HAP-1 (cell line): ENCODE results near the gene RNGTT.

ENCODE experiments used
- DNase-seq, 2 experiments: peaks; one replicate each; pipeline ENCODE4 v3.0.0-alpha.2; 2016 to 2020; ENCODE audit warnings: low spot score in 2 of 2
- H3K27me3 ChIP-seq: fragments of 250-450 bp; sonication (Bioruptor Pico); 2 replicates; pipeline ENCODE4 v1.5.1; 2020; ENCODE audit warnings: low read depth, mild to moderate bottlenecking, moderate library complexity
- H3K36me3 ChIP-seq: fragments of 250-450 bp; sonication (Bioruptor Pico); replicated peaks from 2 replicates; pipeline ENCODE4 v1.5.1; 2020; ENCODE audit warnings: mild to moderate bottlenecking
- H3K4me1 ChIP-seq: fragments of 250-450 bp; sonication (Bioruptor Pico); 2 replicates; pipeline ENCODE4 v1.5.1; 2020; ENCODE audit warnings: mild to moderate bottlenecking
- H3K4me3 ChIP-seq: fragments of 250-450 bp; sonication (Bioruptor Pico); 2 replicates; pipeline ENCODE4 v1.5.1; 2020; ENCODE audit warnings: mild to moderate bottlenecking, moderate library complexity
- H3K9me3 ChIP-seq: fragments of 250-450 bp; sonication (Bioruptor Pico); 2 replicates; pipeline ENCODE4 v1.5.1; 2020; ENCODE audit warnings: mild to moderate bottlenecking, moderate library complexity
- in situ Hi-C: fragments of 300-500 bp; cut with MboI; formaldehyde crosslinking; loops from 3 replicates; pipeline ENCODE4 v1.14.3; 2020; ENCODE audit warnings: low sequenced_read_pairs, inconsistent platforms, mixed read lengths

RNGTT gene

DNA sequence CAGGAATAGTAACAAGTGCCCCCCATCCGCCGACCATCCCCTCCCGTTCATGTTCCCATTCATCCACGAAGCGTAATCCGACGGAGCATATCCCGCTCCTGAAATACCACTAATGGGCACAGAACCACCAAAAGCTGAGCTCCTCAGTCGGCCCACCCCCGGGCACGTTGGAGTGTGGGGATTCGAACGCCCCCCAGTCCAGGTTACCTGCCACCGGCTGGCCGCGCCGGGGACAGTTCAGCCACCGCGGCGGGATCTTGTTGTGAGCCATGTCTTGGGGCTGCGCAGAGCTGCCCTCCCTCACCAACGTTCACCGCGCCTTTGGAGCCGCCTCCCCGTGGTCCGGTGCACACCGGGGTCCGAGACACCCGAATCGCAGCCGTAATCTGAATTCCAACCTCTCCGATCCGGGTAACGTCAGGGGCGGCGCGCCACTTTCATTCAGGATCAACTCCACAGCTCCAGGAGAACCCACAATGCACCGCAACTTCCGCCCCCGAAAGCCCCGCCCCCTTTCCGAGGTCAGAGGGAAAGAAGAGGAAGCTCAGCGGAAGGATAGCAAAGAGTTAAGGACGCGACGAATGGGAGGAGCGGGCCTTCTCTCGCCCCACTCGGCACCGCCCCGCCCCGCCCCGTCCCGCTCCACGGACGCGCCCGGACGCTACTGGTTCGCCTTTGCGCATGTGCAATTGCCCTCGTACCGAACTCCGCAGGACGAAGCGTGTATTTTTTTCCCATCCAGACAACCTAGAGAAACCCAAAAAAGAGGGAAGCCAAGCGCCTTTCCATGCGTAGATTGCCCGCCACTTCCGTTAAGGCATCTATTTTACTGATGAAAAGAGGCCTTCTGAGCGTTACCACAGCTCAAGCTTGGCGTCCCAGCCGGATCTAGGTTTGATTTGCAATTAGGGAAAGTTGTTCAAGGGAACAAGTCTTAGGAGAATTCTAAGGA is at the start of gene RNGTT:
Gene RNGTT, minus strand, starts transcription at position 480 of the 952 bp plus-strand sequence. Its CDS starts 209 bp downstream, at position 271.
- in situ Hi-C loops = no loop called here
- peaks cover 13% of the 10 kb centered on the region; the same call in 1 of the 2 replicates for H3K36me3 ChIP-seq
- H3K4me1 ChIP-seq = peaks cover 31% of the 10 kb centered on the region
- H3K4me3 ChIP-seq = peak within 1 kb of the TSS; percentile 98
- peak; percentile 98 to 100 for DNase-seq
- H3K9me3 ChIP-seq = no peaks in the 10 kb centered on the region
- no peaks in the 10 kb centered on the region for H3K27me3 ChIP-seq

DNA sequence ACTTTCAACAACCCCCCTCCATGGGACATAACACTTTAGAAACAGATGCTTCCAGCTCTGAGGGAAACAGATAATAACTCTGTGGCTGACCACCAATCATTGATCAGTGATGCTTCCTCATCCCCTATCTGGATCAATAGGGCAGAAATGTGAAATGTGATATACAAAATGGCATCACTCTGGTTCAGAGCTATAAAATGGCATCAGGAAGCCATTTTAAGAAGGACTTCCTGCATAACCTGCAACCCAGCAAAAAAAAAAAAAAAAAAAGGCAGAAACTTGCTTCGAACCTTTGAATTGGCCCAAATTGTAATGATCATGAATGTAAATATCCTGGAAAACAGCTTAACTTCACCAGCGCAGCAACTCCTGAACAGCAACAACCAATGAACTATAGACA is 48.0 kb upstream of the RNGTT start:
- Histone ChIP-seq H3K27me3 (no peaks in the 10 kb centered on the region), H3K4me1 (peaks cover 41% of the 10 kb centered on the region), H3K9me3 (no peaks in the 10 kb centered on the region), H3K4me3 (no peak overlapping the region), H3K36me3 (no peaks in the 10 kb centered on the region)
- DNase-seq = no peak
- in situ Hi-C loops = no loop called here

DNA sequence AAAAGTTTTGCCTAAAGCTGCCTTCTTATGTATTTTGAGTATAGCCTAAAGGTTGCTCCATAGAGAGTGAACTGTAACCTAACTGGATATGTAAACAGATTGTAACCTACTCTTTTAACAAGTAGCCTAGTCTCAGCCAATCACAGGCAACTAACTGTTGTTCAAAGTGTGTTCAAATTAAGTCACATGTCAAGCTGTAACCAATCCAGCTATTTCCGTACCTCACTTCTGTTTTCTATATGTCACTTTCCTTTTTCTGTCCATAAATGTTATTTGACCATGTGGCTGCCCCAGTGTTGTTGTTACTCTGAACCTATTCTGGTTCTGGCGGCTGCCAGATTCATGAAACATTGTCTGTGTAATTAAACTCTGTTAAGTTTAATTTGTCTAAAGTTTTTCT is 47.4 kb upstream of the RNGTT start:
- no peak overlapping the region for H3K4me3 ChIP-seq
- H3K36me3 ChIP-seq = no peaks in the 10 kb centered on the region
- no peaks in the 10 kb centered on the region for H3K9me3 ChIP-seq
- H3K4me1 ChIP-seq = peaks cover 43% of the 10 kb centered on the region
- no peak for DNase-seq
- in situ Hi-C loops = no loop called here
- no peaks in the 10 kb centered on the region for H3K27me3 ChIP-seq

DNA sequence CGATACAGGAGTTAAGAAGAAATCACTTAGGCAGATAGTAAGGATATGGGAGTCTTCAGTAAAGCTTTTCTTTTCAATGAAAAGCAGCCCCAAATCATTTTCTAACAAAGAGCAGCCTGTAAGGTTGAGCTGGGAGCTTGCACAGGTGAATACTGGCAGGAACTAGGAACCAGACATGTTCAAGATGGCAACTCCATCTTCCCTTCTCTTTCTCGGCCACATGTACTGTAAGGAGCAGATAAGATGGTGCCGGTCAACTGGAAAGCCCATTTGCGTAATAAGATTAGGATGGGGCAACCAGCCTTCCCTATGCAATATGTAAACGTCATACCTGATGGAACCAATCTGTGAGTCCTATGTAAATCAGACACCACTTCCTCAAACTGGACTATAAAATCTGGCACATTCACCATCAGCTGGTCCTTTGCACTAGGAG is 46.2 kb upstream of the RNGTT start:
- no peaks in the 10 kb centered on the region for H3K9me3 ChIP-seq
- H3K36me3 ChIP-seq = no peaks in the 10 kb centered on the region
- no peaks in the 10 kb centered on the region for H3K27me3 ChIP-seq
- in situ Hi-C loops = no loop called here
- peaks cover 43% of the 10 kb centered on the region for H3K4me1 ChIP-seq
- no peak for DNase-seq
- H3K4me3 ChIP-seq = no peak overlapping the region

DNA sequence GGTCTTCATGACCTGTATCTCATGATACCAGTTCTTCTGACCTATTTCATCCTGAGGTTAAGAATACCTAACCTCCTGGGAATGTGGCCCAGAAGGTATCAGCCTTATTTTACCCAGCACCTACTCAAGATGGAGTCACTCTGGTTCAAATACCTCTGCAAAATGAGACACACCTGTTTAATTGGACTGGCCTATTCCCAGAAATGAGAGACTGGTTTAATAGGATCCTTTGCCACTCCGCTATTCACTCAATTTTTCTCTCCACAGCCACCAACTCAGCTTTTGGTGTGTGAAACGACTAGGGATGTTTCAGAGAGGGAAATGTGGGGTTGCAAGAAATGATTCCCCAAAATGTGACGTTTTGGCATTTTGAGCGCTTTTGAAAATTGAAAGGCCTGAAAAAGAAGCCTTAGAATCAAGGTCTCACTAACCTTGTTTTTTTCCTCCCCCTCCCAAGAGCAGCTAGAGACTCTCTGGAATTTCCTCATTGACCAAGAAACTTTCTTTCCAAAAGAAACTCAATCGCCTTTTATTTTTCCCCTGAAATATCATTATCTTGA is 45.5 kb upstream of the RNGTT start:
- no peaks in the 10 kb centered on the region for H3K36me3 ChIP-seq
- no peak overlapping the region for H3K4me3 ChIP-seq
- no peaks in the 10 kb centered on the region for H3K9me3 ChIP-seq
- no peaks in the 10 kb centered on the region for H3K27me3 ChIP-seq
- DNase-seq = no peak
- H3K4me1 ChIP-seq = peaks cover 43% of the 10 kb centered on the region
- in situ Hi-C loops = no loop called here

DNA sequence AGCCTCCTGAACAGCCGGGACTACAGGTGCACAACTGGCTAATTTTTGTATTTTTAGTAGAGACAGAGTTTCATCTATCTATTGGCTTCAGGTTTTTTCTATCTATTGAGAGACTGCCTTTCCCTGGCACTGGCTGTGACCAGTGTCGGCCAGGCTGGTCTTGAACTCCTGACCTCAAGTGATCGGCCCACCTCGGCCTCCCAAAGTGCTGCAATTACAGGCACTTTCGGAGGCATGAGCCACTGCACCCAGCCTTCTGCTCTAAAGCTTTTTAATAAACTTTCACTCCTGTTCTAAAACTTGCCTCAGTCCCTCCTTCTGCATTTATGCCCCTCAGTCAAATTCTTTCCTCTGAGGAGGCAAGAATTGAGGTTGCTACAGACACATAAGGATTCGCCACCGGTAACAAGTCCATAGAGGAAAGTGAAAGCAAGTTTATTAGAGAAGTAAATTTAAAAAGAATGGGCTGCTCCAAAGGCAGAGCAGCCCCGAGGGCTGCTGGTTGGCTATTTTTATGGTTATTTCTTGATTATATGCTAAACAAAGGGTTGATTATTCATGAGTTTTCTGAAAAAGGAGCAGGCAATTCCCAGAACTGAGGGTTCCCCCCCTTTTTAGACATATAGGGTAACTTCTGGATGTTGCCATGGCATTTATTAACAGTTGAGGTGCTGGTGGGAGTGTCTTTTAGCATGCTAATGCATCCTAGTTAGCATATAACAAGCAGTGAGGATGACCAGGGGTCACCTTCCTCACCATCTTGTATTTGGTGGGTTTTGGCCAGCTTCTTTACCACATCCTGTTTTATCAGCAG is 44.8 kb upstream of the RNGTT start:
- H3K4me1 ChIP-seq = peaks cover 43% of the 10 kb centered on the region
- H3K4me3 ChIP-seq = no peak overlapping the region
- DNase-seq = peak; percentile 76 to 91
- H3K9me3 ChIP-seq = no peaks in the 10 kb centered on the region
- H3K27me3 ChIP-seq = no peaks in the 10 kb centered on the region
- in situ Hi-C loops = no loop called here
- no peaks in the 10 kb centered on the region for H3K36me3 ChIP-seq

DNA sequence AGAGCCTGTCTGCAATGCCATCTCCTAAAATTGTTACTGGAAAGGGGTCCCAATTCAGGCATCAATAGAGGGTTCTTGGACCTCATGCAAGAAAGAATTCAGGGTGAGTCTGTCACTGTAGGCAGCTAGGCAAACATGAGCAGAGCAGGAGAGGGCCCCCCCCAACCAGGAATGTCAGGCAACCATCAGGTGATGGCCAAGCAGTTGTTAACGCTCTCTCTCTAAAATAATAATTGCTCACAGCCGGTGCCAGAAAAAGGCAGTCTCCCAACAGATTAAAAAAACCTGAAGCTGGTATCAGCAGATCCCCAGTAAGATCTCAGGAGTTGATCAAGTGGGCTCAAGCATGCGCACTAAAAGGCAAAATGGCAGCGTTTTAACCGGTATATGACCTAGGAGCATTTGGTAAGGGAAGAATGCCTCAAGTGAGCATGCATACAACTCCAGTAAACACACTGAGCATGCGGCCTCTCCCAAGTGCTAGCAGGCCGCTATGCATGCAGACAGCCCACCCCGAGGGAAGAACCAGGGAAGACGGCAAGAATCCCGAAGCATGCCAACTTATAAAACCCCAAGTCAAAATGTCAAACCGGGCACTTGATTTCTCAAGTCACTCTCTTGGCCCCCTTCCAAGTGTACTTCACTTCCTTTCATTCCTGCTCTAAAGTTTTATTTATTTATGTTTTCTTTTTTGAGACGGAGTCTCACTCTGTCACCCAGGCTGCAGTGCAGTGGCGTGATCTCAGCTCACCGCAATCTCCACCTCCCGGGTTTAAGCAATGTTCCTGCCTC is 44.0 kb upstream of the RNGTT start:
- peak; percentile 10 to 47 for DNase-seq
- in situ Hi-C loops = no loop called here
- Histone ChIP-seq H3K36me3 (no peaks in the 10 kb centered on the region), H3K27me3 (no peaks in the 10 kb centered on the region), H3K4me1 (peaks cover 43% of the 10 kb centered on the region), H3K4me3 (no peak overlapping the region), H3K9me3 (no peaks in the 10 kb centered on the region)

DNA sequence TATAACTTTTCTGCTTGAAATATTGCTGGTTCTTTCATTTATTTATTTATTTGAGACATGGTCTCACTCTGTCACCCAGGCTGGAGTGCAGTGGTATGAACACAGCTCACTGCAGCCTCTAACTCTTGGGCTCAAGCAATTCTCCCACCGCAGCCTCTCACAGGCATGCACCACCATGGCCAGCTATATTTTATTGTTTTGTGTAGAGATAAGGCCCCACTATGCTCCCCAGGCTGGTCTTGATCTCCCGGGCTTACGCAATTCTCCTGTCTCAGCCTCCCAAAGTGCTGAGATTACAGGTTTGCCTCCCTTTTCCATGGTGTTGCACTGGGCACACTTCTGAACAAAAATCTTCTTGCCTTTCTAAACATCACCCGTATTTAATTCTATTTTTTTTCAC is 39.1 kb upstream of the RNGTT start:
- no peaks in the 10 kb centered on the region for H3K36me3 ChIP-seq
- in situ Hi-C loops = no loop called here
- no peaks in the 10 kb centered on the region for H3K27me3 ChIP-seq
- H3K4me1 ChIP-seq = peaks cover 16% of the 10 kb centered on the region
- H3K4me3 ChIP-seq = no peak overlapping the region
- H3K9me3 ChIP-seq = no peaks in the 10 kb centered on the region
- DNase-seq = no peak

DNA sequence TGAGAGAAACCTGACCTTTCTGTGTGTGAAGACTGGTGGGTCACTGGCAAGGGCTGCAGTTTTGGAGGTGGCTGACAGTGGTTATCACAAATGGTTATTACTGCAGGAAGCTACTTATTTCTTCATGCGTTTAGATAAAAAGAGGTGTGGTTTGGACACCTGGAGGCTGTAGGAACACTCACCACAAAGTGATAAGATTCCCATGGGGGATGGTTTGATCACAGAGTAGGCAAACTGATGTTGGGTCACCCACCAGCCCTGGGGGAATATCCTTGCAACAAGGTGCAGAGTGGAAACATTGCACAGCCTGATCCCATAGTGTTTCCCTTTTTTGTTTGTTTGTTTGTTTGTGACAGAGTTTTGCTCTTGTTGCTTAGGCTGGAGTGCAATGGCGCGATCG is 33.9 kb upstream of the RNGTT start:
- H3K4me3 ChIP-seq = no peak overlapping the region
- H3K27me3 ChIP-seq = no peaks in the 10 kb centered on the region
- no peaks in the 10 kb centered on the region for H3K9me3 ChIP-seq
- no peaks in the 10 kb centered on the region for H3K36me3 ChIP-seq
- peaks cover 6% of the 10 kb centered on the region for H3K4me1 ChIP-seq
- in situ Hi-C loops = loop anchor here (25.0 kb wide), 1 partner anchor 615 kb away; no protein-coding TSS in a partner anchor
- DNase-seq = no peak

DNA sequence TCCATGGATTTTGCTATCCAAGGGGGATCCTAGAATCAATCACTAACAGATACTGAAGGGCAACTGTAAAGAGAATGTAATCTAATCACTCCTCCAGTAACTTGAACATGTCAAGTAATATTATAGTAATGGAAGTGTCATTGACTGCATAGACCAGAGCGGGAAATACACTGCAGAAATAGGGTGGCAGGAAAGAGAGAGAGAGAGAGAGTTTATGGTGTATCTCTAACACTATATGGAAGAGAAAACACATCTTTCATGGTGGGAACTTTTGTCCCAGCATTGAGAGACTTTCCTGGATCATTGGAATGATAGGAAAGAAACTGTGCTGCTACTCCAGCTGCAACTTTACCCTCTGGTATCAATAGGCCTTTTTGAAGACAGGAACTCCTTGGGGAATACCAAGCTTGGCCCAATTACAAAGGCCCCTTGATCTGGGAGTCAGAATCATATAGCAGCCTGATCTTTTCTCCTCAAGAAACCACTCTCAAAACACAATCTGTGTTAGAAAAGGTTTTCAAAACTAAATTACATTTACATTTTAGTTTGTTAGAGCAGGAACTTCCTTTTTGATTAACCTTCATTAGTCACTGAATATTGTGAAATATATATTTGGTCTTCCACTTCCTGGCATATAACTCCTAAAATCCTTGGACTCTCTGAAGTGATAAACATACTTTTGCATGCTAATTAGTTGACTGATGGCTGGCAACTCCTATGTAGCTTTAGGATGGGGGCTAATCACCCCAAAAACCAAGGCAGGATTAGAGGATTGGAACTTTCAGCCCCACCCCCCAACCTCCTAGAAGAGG is 29.5 kb upstream of the RNGTT start:
- Histone ChIP-seq H3K4me3 (no peak overlapping the region), H3K4me1 (peaks cover 1% of the 10 kb centered on the region), H3K27me3 (no peaks in the 10 kb centered on the region), H3K9me3 (no peaks in the 10 kb centered on the region), H3K36me3 (no peaks in the 10 kb centered on the region)
- no peak for DNase-seq
- in situ Hi-C loops = loop anchor here (25.0 kb wide), 1 partner anchor 619 kb away; no protein-coding TSS in a partner anchor

DNA sequence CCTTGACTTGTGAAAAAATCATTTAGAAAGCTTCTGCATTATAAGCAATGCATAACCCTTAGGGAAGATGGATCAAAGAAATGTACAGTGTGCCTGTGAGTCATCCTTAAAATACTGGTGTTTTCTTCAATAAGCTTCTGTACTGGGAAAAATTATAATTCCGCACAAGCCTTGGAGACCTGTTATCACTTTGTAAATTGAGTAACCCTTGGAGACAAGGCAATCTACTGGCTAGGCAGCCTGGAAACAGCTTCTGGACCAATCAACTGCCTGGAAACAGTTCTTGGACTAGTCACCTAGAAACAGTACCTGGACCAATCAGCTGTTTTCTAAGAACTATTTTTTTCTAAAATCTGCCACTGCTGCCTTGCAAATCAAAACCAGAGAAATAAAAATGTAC is 25.8 kb upstream of the RNGTT start:
- no peaks in the 10 kb centered on the region for H3K27me3 ChIP-seq
- DNase-seq = no peak
- no peaks in the 10 kb centered on the region for H3K9me3 ChIP-seq
- no peaks in the 10 kb centered on the region for H3K36me3 ChIP-seq
- in situ Hi-C loops = loop anchor here (25.0 kb wide), 1 partner anchor 623 kb away; no protein-coding TSS in a partner anchor
- H3K4me3 ChIP-seq = no peak overlapping the region
- no peaks in the 10 kb centered on the region for H3K4me1 ChIP-seq

DNA sequence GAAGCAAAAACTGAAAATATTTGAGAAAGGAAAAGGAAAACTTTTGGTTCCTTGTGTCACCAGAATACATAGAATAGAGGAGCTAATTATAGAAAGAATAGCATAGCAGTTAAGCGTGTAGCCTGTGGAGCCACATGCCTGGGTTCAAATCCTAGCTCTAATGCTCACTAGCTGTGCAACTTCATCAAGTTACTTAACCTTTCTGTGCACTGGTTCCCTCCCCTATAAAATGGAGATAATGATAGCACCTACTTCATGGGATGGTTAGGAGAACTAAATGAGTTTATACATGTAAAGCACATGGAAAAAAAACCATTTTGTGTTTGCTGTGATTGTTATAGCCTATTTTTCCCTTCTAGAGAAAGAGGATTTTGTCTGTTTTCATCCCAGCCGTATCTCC is 24.5 kb upstream of the RNGTT start:
- no peaks in the 10 kb centered on the region for H3K4me1 ChIP-seq
- no peak for DNase-seq
- no peaks in the 10 kb centered on the region for H3K27me3 ChIP-seq
- H3K4me3 ChIP-seq = no peak overlapping the region
- in situ Hi-C loops = loop anchor here (25.0 kb wide), 1 partner anchor 624 kb away; no protein-coding TSS in a partner anchor
- no peaks in the 10 kb centered on the region for H3K9me3 ChIP-seq
- H3K36me3 ChIP-seq = no peaks in the 10 kb centered on the region
